AG04449 (cell line): ENCODE data around the gene KNOP1.

Experiments used
- CTCF ChIA-PET: fragments of 350-600 bp; formaldehyde crosslinking; extraction: SDS; loops from one replicate; lab custom pipeline; 2021; ENCODE audit warnings: antibody characterized with exemption; lab: Yijun Ruan, JAX
- POLR2A ChIA-PET: fragments of 400-600, 350-600 bp; formaldehyde crosslinking; extraction: SDS; loops from one replicate; lab custom pipeline; 2020; ENCODE audit warnings: antibody characterized with exemption, inconsistent platforms; lab: Yijun Ruan, JAX
- DNase-seq: peaks from one replicate; pipeline ENCODE4 v3.0.0-alpha.2; 2010; ENCODE audit warnings: low read depth, low spot score
- H3K4me3 ChIP-seq: 2 replicates; pipeline ENCODE4 v1.5.1; 2011; ENCODE audit warnings: low read depth, mild to moderate bottlenecking, control low read depth, low read length
- TF ChIP-seq, protein P1 (sequence below): IDR thresholded peaks from one replicate; pipeline ENCODE4 v1.5.1; 2011; ENCODE audit warnings: mild to moderate bottlenecking, moderate library complexity, low read length, control low read depth, inconsistent platforms; ENCODE audit not compliant: insufficient read depth; ENCODE audit errors: missing control alignments

KNOP1 gene

DNA sequence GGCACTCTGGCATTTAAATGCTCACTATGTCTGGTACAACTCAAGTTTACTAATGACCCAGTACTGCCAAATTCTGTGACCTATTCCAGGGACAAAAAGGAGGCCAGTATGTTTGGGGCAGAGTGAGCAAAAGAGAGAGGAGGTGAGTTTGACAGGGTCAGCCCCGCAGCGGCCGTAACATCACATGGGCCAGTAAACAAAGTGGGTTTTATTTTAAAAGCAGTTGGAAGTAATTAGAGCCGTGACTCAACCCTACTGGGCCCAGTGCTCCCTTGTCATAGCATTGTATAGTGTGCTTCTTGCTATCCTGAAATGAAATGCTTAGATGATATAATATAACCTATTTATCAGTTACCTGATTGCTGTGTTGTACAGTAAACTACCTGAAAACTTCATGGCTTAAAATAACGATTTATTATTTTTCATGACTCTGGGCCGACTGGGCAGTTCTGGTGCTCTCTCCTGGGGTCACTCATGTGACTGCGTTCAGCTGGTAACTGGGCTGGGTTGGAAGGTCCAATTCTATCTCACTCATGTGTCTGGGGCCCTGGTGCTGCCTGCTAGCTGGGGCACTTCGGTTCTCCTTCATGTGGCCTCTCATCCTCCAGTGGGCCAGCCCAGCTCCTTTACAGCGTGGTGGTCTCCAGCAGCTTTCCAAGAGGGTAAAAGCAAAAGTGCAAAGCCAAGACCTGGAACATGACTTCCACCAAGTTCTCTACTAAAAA lies 27.4 kb upstream of the KNOP1 start:
- POLR2A ChIA-PET = no interaction called here
- TF ChIP-seq, protein P1, sequence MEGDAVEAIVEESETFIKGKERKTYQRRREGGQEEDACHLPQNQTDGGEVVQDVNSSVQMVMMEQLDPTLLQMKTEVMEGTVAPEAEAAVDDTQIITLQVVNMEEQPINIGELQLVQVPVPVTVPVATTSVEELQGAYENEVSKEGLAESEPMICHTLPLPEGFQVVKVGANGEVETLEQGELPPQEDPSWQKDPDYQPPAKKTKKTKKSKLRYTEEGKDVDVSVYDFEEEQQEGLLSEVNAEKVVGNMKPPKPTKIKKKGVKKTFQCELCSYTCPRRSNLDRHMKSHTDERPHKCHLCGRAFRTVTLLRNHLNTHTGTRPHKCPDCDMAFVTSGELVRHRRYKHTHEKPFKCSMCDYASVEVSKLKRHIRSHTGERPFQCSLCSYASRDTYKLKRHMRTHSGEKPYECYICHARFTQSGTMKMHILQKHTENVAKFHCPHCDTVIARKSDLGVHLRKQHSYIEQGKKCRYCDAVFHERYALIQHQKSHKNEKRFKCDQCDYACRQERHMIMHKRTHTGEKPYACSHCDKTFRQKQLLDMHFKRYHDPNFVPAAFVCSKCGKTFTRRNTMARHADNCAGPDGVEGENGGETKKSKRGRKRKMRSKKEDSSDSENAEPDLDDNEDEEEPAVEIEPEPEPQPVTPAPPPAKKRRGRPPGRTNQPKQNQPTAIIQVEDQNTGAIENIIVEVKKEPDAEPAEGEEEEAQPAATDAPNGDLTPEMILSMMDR = no peak
- CTCF ChIA-PET = no interaction called here
- no peak overlapping the region for H3K4me3 ChIP-seq
- no peak for DNase-seq

DNA sequence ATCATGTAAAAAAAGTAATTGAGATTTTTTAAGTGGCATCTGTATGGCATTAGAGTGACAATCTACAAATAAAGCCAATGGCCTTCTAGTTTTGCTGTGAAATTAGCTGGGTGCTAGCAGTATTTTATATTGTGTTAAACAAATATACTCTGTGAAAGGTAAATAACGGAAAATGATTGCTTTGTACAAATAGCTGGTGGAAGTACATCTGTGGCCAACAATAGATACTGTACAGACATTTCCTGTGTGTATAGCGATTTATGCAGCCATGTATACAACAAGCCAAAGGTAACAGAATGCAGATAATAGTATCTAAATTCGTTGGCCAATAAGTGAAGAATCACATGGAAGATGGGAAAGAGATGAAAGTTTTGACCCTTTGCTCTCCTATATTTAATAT lies 26.6 kb upstream of the KNOP1 start:
- TF ChIP-seq, protein P1 = no peak
- ChIA-PET POLR2A (no interaction called here), CTCF (no interaction called here)
- DNase-seq = no peak
- H3K4me3 ChIP-seq = no peak overlapping the region

DNA sequence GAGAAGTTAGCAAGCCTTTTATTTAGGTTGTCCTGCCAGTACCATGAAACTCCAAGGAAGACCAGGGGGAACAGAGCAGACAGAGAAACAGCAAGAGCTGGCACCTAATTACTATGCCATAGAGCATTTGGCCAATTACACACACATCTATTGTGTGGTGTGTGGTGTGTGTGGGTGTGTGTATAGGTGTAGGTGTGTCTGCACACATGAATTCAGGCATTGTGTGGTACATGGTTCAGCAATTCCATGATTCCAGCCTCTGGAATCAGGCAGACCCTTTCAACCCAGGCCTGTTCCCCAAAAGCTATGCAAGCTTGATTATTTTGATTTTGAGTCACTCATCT lies 25.8 kb upstream of the KNOP1 start:
- POLR2A ChIA-PET = no interaction called here
- TF ChIP-seq, protein P1 = no peak
- DNase-seq = no peak
- CTCF ChIA-PET = interaction anchor here (1.0 kb wide), 1 partner anchor 143 kb away, joined by 3 read pairs; no protein-coding TSS in a partner anchor
- H3K4me3 ChIP-seq = no peak overlapping the region

DNA sequence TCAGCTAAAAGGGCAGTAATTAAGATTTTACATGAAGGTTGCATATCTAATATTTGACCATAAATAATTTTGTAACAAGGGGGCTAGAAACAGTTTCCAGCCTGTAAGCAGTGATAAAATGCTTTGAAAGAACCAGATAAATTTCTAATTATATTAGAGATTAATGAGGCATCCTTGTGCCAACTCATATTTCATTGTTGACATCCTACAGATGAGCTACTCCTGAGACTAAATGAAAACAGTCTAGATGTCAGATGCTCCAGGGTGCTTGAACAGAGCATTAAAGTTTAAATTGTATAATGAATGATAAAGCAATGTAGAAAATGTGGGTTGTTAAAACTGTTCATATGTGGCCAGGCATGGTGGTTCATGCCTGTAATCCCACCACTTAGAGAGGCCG lies 23.3 kb upstream of the KNOP1 start:
- CTCF ChIA-PET = no interaction called here
- H3K4me3 ChIP-seq = no peak overlapping the region
- no peak for DNase-seq
- POLR2A ChIA-PET = no interaction called here
- TF ChIP-seq, protein P1 = no peak

DNA sequence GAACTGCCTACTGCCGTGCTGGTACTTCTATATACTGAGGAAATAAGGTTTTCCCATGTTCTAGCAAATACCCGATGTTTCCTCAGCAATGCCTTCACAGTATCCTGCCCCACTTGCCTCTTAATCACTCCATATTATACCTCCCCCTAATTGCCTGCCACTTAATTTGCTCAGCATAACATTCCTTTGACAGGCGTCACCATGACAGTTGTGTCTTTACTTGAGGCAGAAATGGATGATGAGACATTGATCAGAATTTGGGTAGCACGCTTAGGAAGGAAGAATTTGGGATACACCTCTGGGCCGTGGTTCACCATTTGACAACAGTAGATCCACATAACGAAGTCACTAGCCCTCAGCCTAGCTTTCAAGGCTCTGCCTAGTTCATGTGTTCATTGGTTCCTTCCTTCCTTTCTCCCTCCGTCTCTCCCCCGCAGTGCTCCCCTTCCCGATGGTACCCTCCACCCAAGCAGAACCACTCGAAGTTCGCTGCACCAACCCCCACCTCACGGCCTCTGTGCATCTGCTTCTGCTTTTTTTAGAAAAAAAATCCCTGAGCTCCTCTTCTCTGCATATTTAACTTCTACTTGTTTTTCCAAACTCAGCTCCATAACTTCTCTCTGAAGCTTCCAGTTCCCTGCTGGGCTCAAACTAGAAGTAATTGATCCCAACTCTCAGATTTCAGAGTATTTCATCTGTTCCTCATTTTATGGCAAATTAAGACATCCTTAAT lies 19.4 kb upstream of the KNOP1 start:
- POLR2A ChIA-PET = no interaction called here
- TF ChIP-seq, protein P1 = no peak
- CTCF ChIA-PET = no interaction called here
- no peak for DNase-seq
- H3K4me3 ChIP-seq = no peak overlapping the region

DNA sequence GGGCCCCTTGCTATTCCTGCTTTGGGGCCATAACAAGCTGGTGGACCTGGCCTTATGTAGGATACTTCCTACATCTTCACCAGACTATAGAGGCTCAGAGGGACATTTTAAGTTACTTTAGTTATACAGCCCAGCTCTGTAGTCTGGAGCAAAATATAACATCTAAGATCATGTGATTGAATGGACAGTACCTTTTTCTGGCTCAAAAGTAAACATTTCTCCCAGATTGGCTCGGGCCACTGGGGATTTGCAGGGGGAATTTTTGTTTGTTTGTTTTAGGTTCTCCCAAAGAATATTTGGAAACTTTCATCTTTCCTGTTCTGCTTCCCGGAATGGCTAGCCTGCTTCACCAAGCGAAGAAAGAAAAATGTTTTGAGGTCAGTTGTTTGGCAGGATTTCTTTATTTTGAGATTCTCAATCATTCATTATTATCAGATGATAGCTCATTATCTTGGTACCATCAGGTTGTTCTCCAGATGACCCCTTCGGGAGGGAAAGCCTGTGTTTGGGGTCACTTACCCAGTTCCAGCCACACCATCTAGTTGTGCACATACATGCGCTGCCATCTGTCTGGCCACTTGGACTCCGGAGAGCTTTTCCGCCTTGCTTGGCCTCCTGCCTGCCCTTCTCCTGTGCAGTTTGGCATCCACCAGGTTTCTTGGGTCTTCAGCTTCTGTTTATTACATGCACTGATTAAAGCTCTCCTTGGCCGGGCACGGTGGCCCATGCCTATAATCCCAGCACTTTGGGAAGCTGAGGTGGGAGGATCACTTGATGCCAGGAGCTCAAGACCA lies 17.2 kb upstream of the KNOP1 start:
- ChIA-PET CTCF (no interaction called here), POLR2A (no interaction called here)
- TF ChIP-seq, protein P1 = no peak
- no peak for DNase-seq
- H3K4me3 ChIP-seq = no peak overlapping the region
